Measurements from ENCODE around the gene PLEKHD1. TPM values are rescaled to one million over a fixed set of nuclear protein-coding genes. Genes with fewer than 3 reads are reported as not detected.

The PLEKHD1 gene
- total and polyA plus RNA-seq, 5 donors from 2014 or later = 0.05 to 0.25 (median 0.18) TPM; not detected in 2

DNA sequence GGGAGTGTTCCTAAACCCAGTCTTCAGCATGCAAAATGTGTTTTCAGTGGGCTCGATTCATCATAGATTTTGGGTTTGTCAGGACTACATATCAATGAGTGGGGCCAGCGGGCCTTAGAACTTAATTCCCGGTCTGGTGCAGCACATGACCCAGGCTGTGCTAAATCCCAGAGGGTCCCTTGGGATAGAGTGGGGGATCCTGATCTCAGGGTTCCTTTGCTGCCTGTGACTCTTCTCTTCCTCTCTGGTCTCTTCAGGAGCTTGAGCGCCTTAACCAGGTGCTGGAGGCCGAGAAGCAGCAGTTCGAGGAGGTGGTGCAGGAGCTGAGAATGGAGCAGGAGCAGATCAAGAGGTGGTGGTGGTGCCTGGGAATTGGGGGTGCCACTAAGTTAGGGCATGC lies 37.5 kb downstream of the PLEKHD1 start:
- no peak for ATAC-seq (ENCODE audit: low read depth in 2 of 2)
- no peak overlapping the region for H3K4me3 ChIP-seq (ENCODE audit: low read depth, low read length)

DNA sequence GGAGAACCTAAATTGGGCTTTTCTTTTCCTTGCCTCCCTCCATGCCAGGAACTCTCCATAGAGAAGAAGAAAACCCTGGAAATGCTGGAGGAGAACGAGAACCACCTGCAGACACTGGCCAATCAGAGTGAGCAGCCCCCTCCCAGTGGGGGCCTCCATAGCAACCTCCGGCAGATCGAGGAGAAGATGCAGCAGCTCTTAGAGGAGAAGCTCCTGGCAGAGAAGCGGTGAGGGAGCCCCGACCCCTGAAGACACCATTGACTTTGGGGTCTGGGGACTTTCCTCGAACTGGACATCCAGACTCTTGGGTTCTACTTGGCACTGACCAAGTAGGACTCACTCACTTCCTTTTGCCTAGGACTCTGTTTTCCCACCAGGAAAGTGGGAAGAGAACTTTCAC lies 41.4 kb downstream of the PLEKHD1 start:
- DNase-seq = no peak
- H3K4me3 ChIP-seq (ENCODE audit: low read depth, low read length) = no peak overlapping the region
- Mint-ChIP-seq H3K27ac (no peak overlapping the region), H3K36me3 (no peaks in the 10 kb centered on the region), H3K27me3 (peaks cover 13% of the 10 kb centered on the region), H3K4me1 (no peaks in the 10 kb centered on the region), H3K9me3 (peaks cover 0 to 1% (median 0%) of the 10 kb centered on the region in 7 donors), H3K4me3 (no peak overlapping the region)
- no peak for ATAC-seq (ENCODE audit: low read depth in 2 of 2)
- no peaks in the 10 kb centered on the region for H3K4me1 ChIP-seq (ENCODE audit: control insufficient read depth, insufficient read depth, low read length, poor library complexity, severe bottlenecking)
- H3K36me3 ChIP-seq (ENCODE audit: control insufficient read depth, insufficient read depth, low read length) = no peaks in the 10 kb centered on the region
- no peak overlapping the region for H3K27ac ChIP-seq (ENCODE audit: insufficient read depth, low read length, poor library complexity, severe bottlenecking)
- no peaks in the 10 kb centered on the region for H3K27me3 ChIP-seq (ENCODE audit: control insufficient read depth, insufficient read depth, low read length)
- H3K9me3 ChIP-seq (ENCODE audit: control insufficient read depth in 2 of 2, low read length in 2 of 2) = no peaks in the 10 kb centered on the region

More for the DNA sequence above, 37.5 kb downstream of the PLEKHD1 start:
- H3K27me3 Mint-ChIP-seq = peaks cover 28% of the 10 kb centered on the region
- peaks cover 0 to 1% (median 0%) of the 10 kb centered on the region in 7 donors for H3K9me3 Mint-ChIP-seq
- no peak overlapping the region for H3K27ac Mint-ChIP-seq
- H3K4me3 Mint-ChIP-seq = no peak overlapping the region
- no peaks in the 10 kb centered on the region for H3K36me3 Mint-ChIP-seq
- no peaks in the 10 kb centered on the region for H3K27me3 ChIP-seq (ENCODE audit: control insufficient read depth, insufficient read depth, low read length)
- no peaks in the 10 kb centered on the region for H3K9me3 ChIP-seq (ENCODE audit: control insufficient read depth in 2 of 2, low read length in 2 of 2)
- no peaks in the 10 kb centered on the region for H3K4me1 ChIP-seq (ENCODE audit: control insufficient read depth, insufficient read depth, low read length, poor library complexity, severe bottlenecking)
- H3K36me3 ChIP-seq (ENCODE audit: control insufficient read depth, insufficient read depth, low read length) = no peaks in the 10 kb centered on the region
- no peak overlapping the region for H3K27ac ChIP-seq (ENCODE audit: insufficient read depth, low read length, poor library complexity, severe bottlenecking)
- no peaks in the 10 kb centered on the region for H3K4me1 Mint-ChIP-seq
- no peak for DNase-seq

DNA sequence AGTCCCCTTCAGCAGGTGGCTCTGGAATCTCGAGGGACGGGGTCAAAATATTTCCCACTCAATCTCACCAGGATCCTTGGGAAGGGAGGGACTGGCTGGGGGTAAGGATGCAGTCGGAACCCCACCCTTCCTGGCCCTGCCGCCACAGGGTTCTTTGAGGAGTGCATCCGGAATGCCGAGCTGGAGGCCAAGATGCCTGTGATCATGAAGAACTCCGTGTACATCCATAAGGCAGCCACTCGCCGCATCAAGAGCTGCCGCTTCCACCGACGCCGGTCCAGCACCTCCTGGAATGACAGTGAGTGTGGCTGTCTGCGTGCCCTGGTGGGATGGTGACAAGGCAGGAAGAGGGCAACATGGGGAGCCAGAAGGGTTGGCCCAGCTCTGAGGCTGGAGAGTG lies 43.1 kb downstream of the PLEKHD1 start:
- H3K36me3 Mint-ChIP-seq = no peaks in the 10 kb centered on the region
- H3K9me3 ChIP-seq (ENCODE audit: control insufficient read depth in 2 of 2, low read length in 2 of 2) = no peaks in the 10 kb centered on the region
- H3K27ac Mint-ChIP-seq = no peak overlapping the region
- H3K4me3 ChIP-seq (ENCODE audit: low read depth, low read length) = no peak overlapping the region
- no peaks in the 10 kb centered on the region for H3K9me3 Mint-ChIP-seq
- peaks cover 19% of the 10 kb centered on the region for H3K27me3 Mint-ChIP-seq
- no peaks in the 10 kb centered on the region for H3K36me3 ChIP-seq (ENCODE audit: control insufficient read depth, insufficient read depth, low read length)
- DNase-seq (no peak), ATAC-seq (ENCODE audit: low read depth in 2 of 2) (no peak)
- no peak overlapping the region for H3K27ac ChIP-seq (ENCODE audit: insufficient read depth, low read length, poor library complexity, severe bottlenecking)
- H3K4me1 Mint-ChIP-seq = no peaks in the 10 kb centered on the region
- H3K4me1 ChIP-seq (ENCODE audit: control insufficient read depth, insufficient read depth, low read length, poor library complexity, severe bottlenecking) = no peaks in the 10 kb centered on the region
- H3K27me3 ChIP-seq (ENCODE audit: control insufficient read depth, insufficient read depth, low read length) = no peaks in the 10 kb centered on the region
- H3K4me3 Mint-ChIP-seq = no peak overlapping the region

DNA sequence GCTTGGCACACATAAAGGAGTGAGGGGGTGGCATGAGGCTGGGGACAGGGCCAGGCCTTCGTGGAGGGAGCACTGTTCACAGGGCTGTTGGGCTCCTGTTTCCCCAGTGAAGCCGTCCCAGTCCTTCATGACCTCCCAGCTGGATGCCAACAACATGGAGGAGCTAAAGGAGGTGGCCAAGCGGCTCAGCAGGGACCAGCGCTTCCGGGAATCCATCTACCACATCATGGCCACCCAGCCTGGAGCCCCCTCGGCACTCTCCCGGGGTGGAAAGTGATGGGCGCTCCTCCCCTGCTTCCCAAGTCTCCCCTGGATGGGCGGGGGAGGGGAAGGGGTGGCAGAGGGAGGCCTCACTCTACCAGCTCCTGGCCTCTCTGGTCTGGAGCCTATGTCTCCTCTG lies 43.6 kb downstream of the PLEKHD1 start:
- H3K27me3 Mint-ChIP-seq = peaks cover 20% of the 10 kb centered on the region
- no peaks in the 10 kb centered on the region for H3K27me3 ChIP-seq (ENCODE audit: control insufficient read depth, insufficient read depth, low read length)
- no peaks in the 10 kb centered on the region for H3K9me3 Mint-ChIP-seq
- no peaks in the 10 kb centered on the region for H3K4me1 ChIP-seq (ENCODE audit: control insufficient read depth, insufficient read depth, low read length, poor library complexity, severe bottlenecking)
- DNase-seq (no peak), ATAC-seq (ENCODE audit: low read depth in 2 of 2) (no peak)
- no peaks in the 10 kb centered on the region for H3K9me3 ChIP-seq (ENCODE audit: control insufficient read depth in 2 of 2, low read length in 2 of 2)
- H3K4me3 ChIP-seq (ENCODE audit: low read depth, low read length) = no peak overlapping the region
- no peak overlapping the region for H3K27ac Mint-ChIP-seq
- no peak overlapping the region for H3K4me3 Mint-ChIP-seq
- no peaks in the 10 kb centered on the region for H3K36me3 Mint-ChIP-seq
- no peaks in the 10 kb centered on the region for H3K36me3 ChIP-seq (ENCODE audit: control insufficient read depth, insufficient read depth, low read length)
- no peaks in the 10 kb centered on the region for H3K4me1 Mint-ChIP-seq
- H3K27ac ChIP-seq (ENCODE audit: insufficient read depth, low read length, poor library complexity, severe bottlenecking) = no peak overlapping the region

DNA sequence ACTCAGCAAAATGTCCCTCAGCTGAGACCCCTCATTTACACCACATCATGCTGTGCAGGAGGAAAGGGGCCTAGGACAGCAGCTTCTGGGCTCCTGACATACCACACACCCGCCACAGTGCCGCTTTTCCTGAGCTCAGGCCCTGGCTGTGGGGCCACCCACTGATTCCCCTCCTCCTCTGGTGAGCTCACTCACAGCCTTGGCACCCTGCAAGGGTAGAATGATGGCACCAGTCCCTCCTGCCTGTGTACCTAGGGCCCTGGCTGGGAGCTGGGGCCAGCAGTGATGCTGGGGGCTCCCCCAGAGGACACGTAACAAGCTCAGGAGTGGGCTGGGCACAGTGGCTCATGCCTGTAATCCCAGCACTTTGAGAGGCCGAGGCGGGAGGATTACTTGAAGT lies 44.4 kb downstream of the PLEKHD1 start:
- H3K4me3 ChIP-seq (ENCODE audit: low read depth, low read length) = no peak overlapping the region
- Mint-ChIP-seq H3K27ac (peak overlapping the region in 1 of 3 donors; percentile 56), H3K9me3 (no peaks in the 10 kb centered on the region), H3K4me1 (no peaks in the 10 kb centered on the region), H3K36me3 (no peaks in the 10 kb centered on the region), H3K27me3 (peaks cover 28% of the 10 kb centered on the region), H3K4me3 (no peak overlapping the region)
- no peaks in the 10 kb centered on the region for H3K9me3 ChIP-seq (ENCODE audit: control insufficient read depth in 2 of 2, low read length in 2 of 2)
- no peaks in the 10 kb centered on the region for H3K4me1 ChIP-seq (ENCODE audit: control insufficient read depth, insufficient read depth, low read length, poor library complexity, severe bottlenecking)
- ATAC-seq (ENCODE audit: low read depth in 2 of 2) = no peak
- peaks cover 2% of the 10 kb centered on the region for H3K27me3 ChIP-seq (ENCODE audit: control insufficient read depth, insufficient read depth, low read length)
- H3K36me3 ChIP-seq (ENCODE audit: control insufficient read depth, insufficient read depth, low read length) = no peaks in the 10 kb centered on the region
- no peak overlapping the region for H3K27ac ChIP-seq (ENCODE audit: insufficient read depth, low read length, poor library complexity, severe bottlenecking)
- DNase-seq = no peak

DNA sequence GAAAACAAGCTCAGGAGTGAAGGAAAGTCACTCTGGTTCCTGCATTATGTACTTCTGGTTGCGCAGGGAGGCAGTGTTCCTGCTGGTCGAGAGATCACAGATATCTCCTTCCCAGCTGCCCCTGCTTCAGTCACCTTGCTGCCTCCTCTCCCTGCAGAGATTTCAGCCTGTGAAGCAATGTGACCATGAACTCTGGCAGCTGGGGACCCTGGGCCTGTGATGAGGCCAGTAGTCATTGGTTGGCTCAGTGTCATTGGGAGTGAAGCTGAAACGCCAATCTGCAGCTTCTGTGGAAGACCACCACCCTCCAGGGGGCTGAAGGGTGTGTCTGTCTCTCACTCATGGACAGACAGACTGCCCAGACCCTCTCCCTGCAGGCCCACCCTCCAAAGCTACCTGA lies 45.0 kb downstream of the PLEKHD1 start:
- Histone ChIP-seq H3K4me1 (ENCODE audit: control insufficient read depth, insufficient read depth, low read length, poor library complexity, severe bottlenecking) (no peaks in the 10 kb centered on the region), H3K27ac (ENCODE audit: insufficient read depth, low read length, poor library complexity, severe bottlenecking) (no peak overlapping the region), H3K9me3 (ENCODE audit: control insufficient read depth in 2 of 2, low read length in 2 of 2) (no peaks in the 10 kb centered on the region), H3K36me3 (ENCODE audit: control insufficient read depth, insufficient read depth, low read length) (no peaks in the 10 kb centered on the region), H3K4me3 (ENCODE audit: low read depth, low read length) (no peak overlapping the region), H3K27me3 (ENCODE audit: control insufficient read depth, insufficient read depth, low read length) (peaks cover 2% of the 10 kb centered on the region)
- no peaks in the 10 kb centered on the region for H3K4me1 Mint-ChIP-seq
- ATAC-seq (ENCODE audit: low read depth in 2 of 2) (no peak), DNase-seq (no peak)
- H3K4me3 Mint-ChIP-seq = no peak overlapping the region
- H3K27ac Mint-ChIP-seq = no peak overlapping the region
- H3K27me3 Mint-ChIP-seq = peaks cover 28% of the 10 kb centered on the region
- H3K9me3 Mint-ChIP-seq = no peaks in the 10 kb centered on the region
- no peaks in the 10 kb centered on the region for H3K36me3 Mint-ChIP-seq

DNA sequence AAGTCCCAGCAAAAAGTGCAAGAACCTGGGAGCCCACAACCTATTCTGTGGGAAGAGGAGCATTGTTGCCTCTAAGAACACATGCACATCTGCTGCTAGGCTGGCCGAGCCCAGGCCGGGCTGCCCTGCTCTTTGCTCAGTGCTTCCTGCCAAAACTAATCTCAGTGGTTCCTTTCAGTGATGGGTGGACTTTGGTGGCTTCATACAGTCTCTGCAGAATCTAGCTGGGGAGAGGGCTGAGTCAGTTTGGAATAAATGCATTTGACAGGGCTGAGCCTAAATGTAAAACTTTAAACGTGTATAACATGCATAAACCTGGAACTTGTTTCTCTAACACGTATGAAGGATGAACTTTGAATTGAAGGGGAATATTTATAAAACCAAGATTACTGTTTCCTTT lies 45.6 kb downstream of the PLEKHD1 start:
- Histone ChIP-seq H3K4me3 (ENCODE audit: low read depth, low read length) (no peak overlapping the region), H3K9me3 (ENCODE audit: control insufficient read depth in 2 of 2, low read length in 2 of 2) (no peaks in the 10 kb centered on the region), H3K36me3 (ENCODE audit: control insufficient read depth, insufficient read depth, low read length) (no peaks in the 10 kb centered on the region), H3K27ac (ENCODE audit: insufficient read depth, low read length, poor library complexity, severe bottlenecking) (no peak overlapping the region), H3K27me3 (ENCODE audit: control insufficient read depth, insufficient read depth, low read length) (peaks cover 2% of the 10 kb centered on the region), H3K4me1 (ENCODE audit: control insufficient read depth, insufficient read depth, low read length, poor library complexity, severe bottlenecking) (no peaks in the 10 kb centered on the region)
- Mint-ChIP-seq H3K36me3 (no peaks in the 10 kb centered on the region), H3K4me1 (no peaks in the 10 kb centered on the region), H3K27me3 (peaks cover 24% of the 10 kb centered on the region), H3K4me3 (no peak overlapping the region), H3K9me3 (peaks cover 0 to 3% (median 0%) of the 10 kb centered on the region in 7 donors), H3K27ac (no peak overlapping the region)
- ATAC-seq (ENCODE audit: low read depth in 2 of 2) (no peak), DNase-seq (no peak)

DNA sequence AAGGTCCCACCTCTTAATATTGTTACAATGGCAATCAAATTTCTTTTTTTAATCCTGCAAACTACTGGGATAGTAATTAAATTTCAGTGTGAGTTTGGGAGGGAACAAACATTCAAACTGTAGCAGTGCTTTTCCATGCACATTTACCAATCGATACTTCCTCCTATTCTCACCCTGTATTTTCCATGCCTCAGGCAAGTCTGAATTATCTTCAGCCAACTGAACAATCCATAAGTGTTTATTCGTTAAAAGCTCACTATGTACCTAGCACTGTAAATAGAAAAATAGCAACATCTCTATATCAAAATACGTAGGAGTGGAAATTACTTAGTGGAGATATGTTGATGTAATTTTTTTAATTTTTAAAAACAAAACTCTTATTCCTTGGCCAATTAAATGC lies 46.6 kb downstream of the PLEKHD1 start:
- H3K4me1 ChIP-seq (ENCODE audit: control insufficient read depth, insufficient read depth, low read length, poor library complexity, severe bottlenecking) = no peaks in the 10 kb centered on the region
- H3K4me3 Mint-ChIP-seq = no peak overlapping the region
- peaks cover 6% of the 10 kb centered on the region for H3K27me3 ChIP-seq (ENCODE audit: control insufficient read depth, insufficient read depth, low read length)
- H3K27me3 Mint-ChIP-seq = peaks cover 28% of the 10 kb centered on the region
- no peaks in the 10 kb centered on the region for H3K36me3 Mint-ChIP-seq
- no peak for DNase-seq
- no peaks in the 10 kb centered on the region for H3K9me3 ChIP-seq (ENCODE audit: control insufficient read depth in 2 of 2, low read length in 2 of 2)
- H3K4me1 Mint-ChIP-seq = no peaks in the 10 kb centered on the region
- no peak for ATAC-seq (ENCODE audit: low read depth in 2 of 2)
- no peak overlapping the region for H3K27ac Mint-ChIP-seq
- no peak overlapping the region for H3K4me3 ChIP-seq (ENCODE audit: low read depth, low read length)
- H3K27ac ChIP-seq (ENCODE audit: insufficient read depth, low read length, poor library complexity, severe bottlenecking) = no peak overlapping the region
- H3K9me3 Mint-ChIP-seq = peaks cover 0 to 3% (median 0%) of the 10 kb centered on the region in 7 donors
- no peaks in the 10 kb centered on the region for H3K36me3 ChIP-seq (ENCODE audit: control insufficient read depth, insufficient read depth, low read length)

Data from CD4-positive, CD25-positive, alpha-beta regulatory T cell (primary cell).